ENCODE results near the gene ZNF296. TPM values are rescaled to one million over a fixed set of nuclear protein-coding genes. Genes with fewer than 3 reads are reported as not detected.

The ZNF296 gene
- total and polyA plus RNA-seq, 12 donors, result 0.15 to 0.95 (median 0.22) TPM; not detected in 5

GRCh38 chr19:45094137-45094536 is 17.9 kb upstream of the ZNF296 start:
- H3K27me3 ChIP-seq, result no peaks in the 10 kb centered on the region
- intact Hi-C loops (cut with DNase I), result loop anchor here in 3 of 10 donors (5.0 to 10.0 kb wide), 2 partner anchors 83 to 91 kb away; partner anchors contain the start of genes BLOC1S3 (in 2 of the 3) and TRAPPC6A (in 2 of the 3)
- H3K36me3 ChIP-seq, result peaks cover 0 to 16% (median 3%) of the 10 kb centered on the region in 9 donors
- no peak for TF ChIP-seq CTCF (IDR thresholded peaks at IDR 0.05)
- H3K4me3 ChIP-seq, result peak overlapping the region in 9 of 10 donors; percentile 77 to 99 (median 92)
- DNase-seq, result no peak
- no peak for ATAC-seq
- H3K4me1 ChIP-seq, result peaks cover 18 to 78% (median 63%) of the 10 kb centered on the region in 9 donors
- no peaks in the 10 kb centered on the region for H3K9me3 ChIP-seq
- WGBS, 2 donors, result 66 to 76% methylated on average over 9 of the region's 9 CpGs
- H3K27ac ChIP-seq, result peak overlapping the region in 3 of 10 donors; percentile 88 to 92 (median 90)

- Histone ChIP-seq H3K36me3 (peaks cover 0 to 27% (median 3%) of the 10 kb centered on the region in 9 donors), H3K4me1 (peaks cover 14 to 66% (median 52%) of the 10 kb centered on the region in 9 donors), H3K27me3 (no peaks in the 10 kb centered on the region), H3K4me3 (peak within 1 kb of the TSS; percentile 77 to 99 (median 92)), H3K27ac (peak within 1 kb of the TSS; percentile 23 to 97 (median 88)), H3K9me3 (no peaks in the 10 kb centered on the region)
- TF ChIP-seq CTCF (IDR thresholded peaks at IDR 0.05), result peak in 8 of 9 donors; percentile 15 to 57 (median 40)
- intact Hi-C loops (cut with DNase I), result loop anchor here in 3 of 10 donors (2.0 to 10.0 kb wide), 3 partner anchors 44 to 92 kb away; partner anchors contain the start of genes BLOC1S3 (in 2 of the 3) and TRAPPC6A (in 2 of the 3)
- peak; percentile 93 to 95 for DNase-seq
- 0% methylated on average over 102 to 103 of the region's 103 CpGs for WGBS, 2 donors
- peak; percentile 89 to 96 (median 92) for ATAC-seq
These were observed 16.7 kb upstream of the ZNF296 start, which contains the start of gene PPP1R37 for GRCh38 chr19:45092747-45093678. PPP1R37 (plus strand) TSS chr19:45093179; CDS start chr19:45093326, 147 bp downstream.

- Histone ChIP-seq H3K36me3 (peaks cover 0 to 41% (median 3%) of the 10 kb centered on the region in 9 donors), H3K4me1 (peaks cover 10 to 49% (median 38%) of the 10 kb centered on the region in 9 donors), H3K4me3 (peak overlapping the region; percentile 77 to 99 (median 92)), H3K27me3 (no peaks in the 10 kb centered on the region), H3K9me3 (no peaks in the 10 kb centered on the region), H3K27ac (peak overlapping the region; percentile 23 to 97 (median 88))
- TF ChIP-seq CTCF (IDR thresholded peaks at IDR 0.05), result no peak
- DNase-seq (peak; percentile 99), ATAC-seq (peak; percentile 91 to 97 (median 96))
- intact Hi-C loops (cut with DNase I), result loop anchor here in 4 of 10 donors (1.0 to 10.0 kb wide), 3 partner anchors 86 to 94 kb away; partner anchors contain the start of genes BLOC1S3 (in 3 of the 4) and TRAPPC6A (in 3 of the 4)
- WGBS, 2 donors, result 4 to 7% methylated on average over 64 of the region's 64 CpGs
These were observed 15.0 kb upstream of the ZNF296 start for GRCh38 chr19:45091031-45091923.

Measured in heart right ventricle (tissue), 16 donors.